GM19372 (cell line): ENCODE data around the gene FKBP1A.
"Not testable (repeated sequence)": the region's sequence is repeated elsewhere in the genome, so short reads cannot be mapped to it uniquely, and the experiment has no call there.

Experiments used
- ATAC-seq: cut with Tn5 transposase; IDR thresholded peaks from one replicate; pipeline ENCODE4 v1.9.1; 2021; ENCODE audit warnings: mild to moderate bottlenecking, low read depth, moderate library complexity; ENCODE audit not compliant: unreplicated experiment

Gene FKBP1A

GRCh38 chr20:1369970-1370369 lies 22.9 kb downstream of the FKBP1A start:
- no peak for ATAC-seq

- no peak for ATAC-seq
These were observed 24.2 kb downstream of the FKBP1A start for GRCh38 chr20:1368448-1369199.

- no peak for ATAC-seq
These were observed 25.4 kb downstream of the FKBP1A start for GRCh38 chr20:1367479-1367878.

- no peak for ATAC-seq
These were observed 28.7 kb downstream of the FKBP1A start for GRCh38 chr20:1364106-1364505.

GRCh38 chr20:1363522-1363921 lies 29.3 kb downstream of the FKBP1A start:
- no peak for ATAC-seq

GRCh38 chr20:1362484-1362883 lies 30.4 kb downstream of the FKBP1A start:
- ATAC-seq: no peak

- no peak for ATAC-seq
These were observed 32.6 kb downstream of the FKBP1A start for GRCh38 chr20:1360094-1360846.

- no peak for ATAC-seq
These were observed 34.8 kb downstream of the FKBP1A start for GRCh38 chr20:1357921-1358671.

GRCh38 chr20:1353956-1354355 lies 38.9 kb downstream of the FKBP1A start:
- ATAC-seq: no peak

- no peak for ATAC-seq
These were observed 46.4 kb downstream of the FKBP1A start for GRCh38 chr20:1346315-1346969.

GRCh38 chr20:1345756-1346093 lies 47.1 kb downstream of the FKBP1A start:
- no peak for ATAC-seq

GRCh38 chr20:1345030-1345755 lies 47.7 kb downstream of the FKBP1A start:
- no peak for ATAC-seq

GRCh38 chr20:1343446-1344124 lies 49.3 kb downstream of the FKBP1A start:
- not testable (repeated sequence) for ATAC-seq

- ATAC-seq: no peak
These were observed 51.1 kb downstream of the FKBP1A start for GRCh38 chr20:1341561-1342265.

- no peak for ATAC-seq
These were observed 54.1 kb downstream of the FKBP1A start for GRCh38 chr20:1338801-1339200.

GRCh38 chr20:1338096-1338495 lies 54.8 kb downstream of the FKBP1A start:
- no peak for ATAC-seq

GRCh38 chr20:1337441-1337840 lies 55.4 kb downstream of the FKBP1A start:
- no peak for ATAC-seq

GRCh38 chr20:1336699-1337367 lies 56.0 kb downstream of the FKBP1A start:
- no peak for ATAC-seq
